Upper lobe of left lung (tissue), 6 donors: Measurements from ENCODE around the gene H6PD. TPM values are rescaled to one million over a fixed set of nuclear protein-coding genes. Genes with fewer than 3 reads are reported as not detected.
A peak's percentile ranks its signal among the peaks of the same experiment; 100 is the strongest.

Experiments used
- ATAC-seq, 2 donors: fragments of 200-7000 bp; cut with Tn5 transposase; one replicate each; pipeline ENCODE4 v1.9.1; 2022; ENCODE audit warnings: mild to moderate bottlenecking in 2 of 2, moderate library complexity in 2 of 2; ENCODE audit not compliant: low FRiP score in 2 of 2
- DNase-seq, 2 donors: peaks; one replicate each; pipeline ENCODE4 v3.0.0-alpha.2; 2019 to 2020
- H3K27ac ChIP-seq, 4 donors: fragments of 200-600 bp; sonication (generic); one replicate each; pipeline ENCODE4 v1.5.1; 2016 to 2019
- H3K27me3 ChIP-seq, 4 donors: fragments of 200-600 bp; sonication (generic); one replicate each; pipeline ENCODE4 v1.5.1; 2017 to 2019
- H3K36me3 ChIP-seq, 4 donors: fragments of 200-600 bp; sonication (generic); one replicate each; pipeline ENCODE4 v1.5.1; 2016 to 2019
- H3K4me1 ChIP-seq, 4 donors: fragments of 200-600 bp; sonication (generic); one replicate each; pipeline ENCODE4 v1.5.1; 2018 to 2019
- H3K4me3 ChIP-seq, 4 donors: fragments of 200-600 bp; sonication (generic); one replicate each; pipeline ENCODE4 v1.5.1; 2017 to 2019; ENCODE audit warnings: mild to moderate bottlenecking in 2 of 4, moderate library complexity in 1 of 4
- H3K9me3 ChIP-seq, 4 donors: fragments of 200-600 bp; sonication (generic); one replicate each; pipeline ENCODE4 v1.5.1; 2018 to 2019
- EP300 ChIP-seq, 4 donors: sonication (generic); formaldehyde crosslinking; IDR thresholded peaks; one replicate each; pipeline ENCODE4 v1.5.1; 2017; ENCODE audit warnings: antibody characterized with exemption in 4 of 4, control low read depth in 2 of 4
- POLR2A ChIP-seq, 4 donors: fragments of 450-650 bp; IDR thresholded peaks; one replicate each; pipeline ENCODE4 v1.5.1; 2016 to 2017; ENCODE audit warnings: antibody characterized with exemption in 4 of 4, mild to moderate bottlenecking in 2 of 4
- POLR2AphosphoS5 ChIP-seq, 2 donors: sonication (generic); formaldehyde crosslinking; IDR thresholded peaks; one replicate each; pipeline ENCODE4 v1.5.1; 2017; ENCODE audit warnings: antibody characterized with exemption in 2 of 2
- WGBS, 2 donors: methylation state at CpG; one replicate each; pipeline ENCODE4 v1.1.5; 2017 to 2018; 5-methylcytosine and 5-hydroxymethylcytosine counted together
- total RNA-seq, 6 donors: library from RNA; depleted of rRNA in 4 of 6; stranded (reverse); fragments of >200 nt in 4 of 6; gene quantifications; one replicate each; pipeline versions ENCODE4 v1.1.0 to v1.2.1, GENCODE V29; 2016 to 2021
- TF ChIP-seq, protein P1 (sequence below), 6 experiments: fragments of 450-650 bp in 4 of 6; fragments of 200-600 bp in 2 of 6; sonication (generic) in 2 of 6; IDR thresholded peaks; one replicate each; pipeline ENCODE4 v1.5.1; 2016 to 2019; ENCODE audit warnings: antibody characterized with exemption in 6 of 6
- donor health status: DM: no; HTN: no; CAD: no; lungs with moderate emphysema.
- donor health status: DM: no; HTN: yes; CAD: no; lungs with severe emphysema.

H6PD gene
- total RNA-seq, 6 donors from 2014 or later = 36.7 to 57.0 (median 44.5) TPM

DNA sequence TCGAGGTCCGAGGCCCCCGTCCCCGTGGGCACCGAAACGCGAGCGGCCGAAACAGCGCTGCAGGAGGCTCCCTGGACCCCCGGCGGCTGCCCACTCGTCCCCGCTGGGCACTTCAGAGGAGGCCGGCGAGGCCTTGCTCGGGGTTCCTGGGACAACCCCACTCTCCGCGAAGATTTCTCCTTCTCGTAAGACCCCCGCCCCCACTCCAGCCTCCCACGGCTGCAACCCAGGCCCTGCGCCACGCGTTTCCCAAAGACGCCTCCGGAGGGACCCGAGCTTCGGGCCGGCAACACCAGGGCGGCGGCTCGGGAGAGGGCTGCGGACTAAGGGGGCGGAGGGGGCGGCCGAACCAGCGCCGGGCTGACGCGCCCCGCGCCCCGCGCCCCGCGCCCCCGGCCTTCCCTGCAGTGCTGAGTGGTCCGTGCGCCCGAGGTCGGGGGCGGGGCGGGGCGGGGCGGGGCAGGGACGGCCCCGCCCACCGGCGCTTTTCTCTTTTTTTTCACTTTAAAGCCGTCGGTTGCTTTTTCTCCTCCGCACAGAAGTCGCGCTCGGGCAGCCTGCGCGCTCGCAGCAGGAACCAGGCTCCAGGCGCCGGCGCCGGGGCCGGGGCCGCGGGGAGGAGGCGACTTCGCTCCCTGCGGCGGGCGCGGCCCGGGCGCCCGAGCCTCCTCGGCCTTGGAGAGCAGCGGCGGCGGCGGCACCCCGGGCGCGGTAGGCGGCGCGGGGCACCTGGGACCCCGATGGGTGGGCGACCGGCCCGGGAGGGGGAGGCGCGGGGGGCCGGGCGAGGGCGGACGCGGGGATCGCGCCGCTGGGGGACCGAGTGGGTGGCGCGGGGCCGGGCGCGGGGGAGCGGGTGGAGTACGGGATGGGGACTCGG lies 58.0 kb downstream of the H6PD start, which contains the start of gene SPSB1:
TSS of gene SPSB1 (plus strand) at position 534 of the 880 bp plus-strand sequence. CDS start 62,998 bp downstream, outside the sequence.
- TF ChIP-seq EP300 (IDR thresholded peaks at IDR 0.05) (no peak), POLR2A (IDR thresholded peaks at IDR 0.05) (peak in 3 of 4 donors; percentile 72 to 86 (median 82)), POLR2AphosphoS5 (IDR thresholded peaks at IDR 0.05) (peak; percentile 36 to 75)
- TF ChIP-seq, protein P1, sequence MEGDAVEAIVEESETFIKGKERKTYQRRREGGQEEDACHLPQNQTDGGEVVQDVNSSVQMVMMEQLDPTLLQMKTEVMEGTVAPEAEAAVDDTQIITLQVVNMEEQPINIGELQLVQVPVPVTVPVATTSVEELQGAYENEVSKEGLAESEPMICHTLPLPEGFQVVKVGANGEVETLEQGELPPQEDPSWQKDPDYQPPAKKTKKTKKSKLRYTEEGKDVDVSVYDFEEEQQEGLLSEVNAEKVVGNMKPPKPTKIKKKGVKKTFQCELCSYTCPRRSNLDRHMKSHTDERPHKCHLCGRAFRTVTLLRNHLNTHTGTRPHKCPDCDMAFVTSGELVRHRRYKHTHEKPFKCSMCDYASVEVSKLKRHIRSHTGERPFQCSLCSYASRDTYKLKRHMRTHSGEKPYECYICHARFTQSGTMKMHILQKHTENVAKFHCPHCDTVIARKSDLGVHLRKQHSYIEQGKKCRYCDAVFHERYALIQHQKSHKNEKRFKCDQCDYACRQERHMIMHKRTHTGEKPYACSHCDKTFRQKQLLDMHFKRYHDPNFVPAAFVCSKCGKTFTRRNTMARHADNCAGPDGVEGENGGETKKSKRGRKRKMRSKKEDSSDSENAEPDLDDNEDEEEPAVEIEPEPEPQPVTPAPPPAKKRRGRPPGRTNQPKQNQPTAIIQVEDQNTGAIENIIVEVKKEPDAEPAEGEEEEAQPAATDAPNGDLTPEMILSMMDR (IDR thresholded peaks at IDR 0.05) = peak in 2 of 6 experiments; percentile 11 to 22
- no peaks in the 10 kb centered on the region for H3K27me3 ChIP-seq

DNA sequence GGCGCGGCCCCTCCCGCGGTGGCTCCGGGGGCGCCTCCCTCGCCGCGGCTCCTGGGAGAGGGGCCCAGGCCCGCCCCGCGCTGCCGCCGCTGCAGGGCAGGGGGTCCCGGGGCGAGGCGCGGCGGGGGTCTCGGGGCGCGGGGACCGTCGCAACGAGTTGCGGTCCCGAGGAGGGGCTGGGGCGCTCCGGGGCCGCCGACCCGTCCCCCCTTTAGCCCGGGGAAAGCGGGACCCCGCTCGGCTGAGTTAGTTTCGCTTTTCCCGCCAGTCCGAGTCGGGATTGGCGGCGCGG lies 58.6 kb downstream of the H6PD start:
- Histone ChIP-seq H3K27me3 (no peaks in the 10 kb centered on the region), H3K4me3 (peak overlapping the region; percentile 44 to 95 (median 90)), H3K36me3 (no peaks in the 10 kb centered on the region), H3K9me3 (peaks cover 7 to 8% (median 7%) of the 10 kb centered on the region in 4 donors), H3K4me1 (peaks cover 33 to 61% (median 44%) of the 10 kb centered on the region in 4 donors), H3K27ac (peak overlapping the region; percentile 89 to 96 (median 90))
- WGBS, 2 donors = 0% methylated on average over 1 to 6 of the region's 43 CpGs
- no peak for ATAC-seq
- no peak for DNase-seq
- TF ChIP-seq, protein P1 (IDR thresholded peaks at IDR 0.05) = no peak
- TF ChIP-seq POLR2AphosphoS5 (IDR thresholded peaks at IDR 0.05) = no peak

More for the DNA sequence above, 58.0 kb downstream of the H6PD start, which contains the start of gene SPSB1:
- Histone ChIP-seq H3K4me3 (peak within 1 kb of the TSS; percentile 55 to 95 (median 90)), H3K9me3 (peaks cover 7 to 13% (median 13%) of the 10 kb centered on the region in 4 donors), H3K27ac (peak within 1 kb of the TSS; percentile 89 to 96 (median 90)), H3K4me1 (peaks cover 33 to 61% (median 44%) of the 10 kb centered on the region in 4 donors), H3K36me3 (no peaks in the 10 kb centered on the region)
- peak; percentile 75 to 77 for ATAC-seq
- 0 to 6% methylated on average over 16 to 44 of the region's 119 CpGs for WGBS, 2 donors
- peak; percentile 73 to 94 for DNase-seq

DNA sequence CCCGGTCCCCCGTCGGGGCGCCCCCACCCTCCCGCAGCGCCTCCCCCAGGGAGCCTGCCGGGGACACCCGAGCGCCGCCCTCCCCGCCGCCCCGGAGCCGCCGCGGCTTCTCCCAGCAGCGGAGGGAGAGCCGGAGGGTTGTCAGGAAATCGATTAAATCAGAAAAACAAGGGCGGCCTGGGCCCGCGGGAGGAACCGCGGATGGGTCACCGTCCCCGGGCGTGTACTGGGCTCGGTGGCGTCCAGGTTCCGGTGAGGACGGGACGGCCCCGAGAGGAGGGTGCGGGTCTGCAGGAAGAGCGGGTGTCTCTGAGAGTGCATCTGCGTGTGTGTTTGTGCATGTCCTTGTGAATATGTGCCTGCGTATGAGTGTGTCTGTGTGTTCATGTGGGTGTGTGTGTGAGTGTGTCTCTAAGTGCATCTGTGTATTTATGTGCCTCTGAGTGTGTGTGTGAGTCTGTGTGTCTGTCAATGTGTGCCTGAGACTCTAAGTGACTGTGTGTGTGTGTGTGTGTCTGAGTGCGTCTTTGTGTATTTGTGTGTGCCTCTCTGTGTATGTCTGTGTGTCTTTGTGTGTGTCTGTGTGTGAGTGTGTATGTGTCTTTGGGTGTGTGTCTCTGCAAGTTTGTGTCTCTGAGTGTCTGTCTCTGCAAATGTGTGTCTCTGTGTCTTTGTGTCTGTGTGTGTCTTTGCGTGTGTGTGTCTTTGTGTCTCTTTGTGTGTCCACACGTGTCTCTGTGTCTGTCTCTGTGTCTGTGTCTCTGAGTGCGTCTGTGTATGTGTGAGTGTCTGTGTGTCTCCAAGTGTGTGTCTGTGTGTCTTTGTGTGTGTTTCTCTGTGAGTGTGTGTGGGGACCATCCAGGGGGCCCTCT lies 59.2 kb downstream of the H6PD start:
- Histone ChIP-seq H3K9me3 (peaks cover under 1 to 2% (median 2%) of the 10 kb centered on the region in 4 donors), H3K4me3 (peak overlapping the region; percentile 44 to 95 (median 90)), H3K4me1 (peaks cover 33 to 61% (median 44%) of the 10 kb centered on the region in 4 donors), H3K36me3 (no peaks in the 10 kb centered on the region), H3K27ac (peak overlapping the region; percentile 89 to 96 (median 90)), H3K27me3 (no peaks in the 10 kb centered on the region)
- DNase-seq (peak in 1 of 2 donors; percentile 91), ATAC-seq (no peak)
- TF ChIP-seq, protein P1 (IDR thresholded peaks at IDR 0.05) = no peak
- TF ChIP-seq POLR2AphosphoS5 (IDR thresholded peaks at IDR 0.05) = peak in 1 of 2 donors; percentile 14
- TF ChIP-seq EP300 (IDR thresholded peaks at IDR 0.05) = no peak
- TF ChIP-seq POLR2A (IDR thresholded peaks at IDR 0.05) = peak in 1 of 4 donors; percentile 30
- WGBS, 2 donors = 8 to 32% methylated on average over 6 to 26 of the region's 41 CpGs

DNA sequence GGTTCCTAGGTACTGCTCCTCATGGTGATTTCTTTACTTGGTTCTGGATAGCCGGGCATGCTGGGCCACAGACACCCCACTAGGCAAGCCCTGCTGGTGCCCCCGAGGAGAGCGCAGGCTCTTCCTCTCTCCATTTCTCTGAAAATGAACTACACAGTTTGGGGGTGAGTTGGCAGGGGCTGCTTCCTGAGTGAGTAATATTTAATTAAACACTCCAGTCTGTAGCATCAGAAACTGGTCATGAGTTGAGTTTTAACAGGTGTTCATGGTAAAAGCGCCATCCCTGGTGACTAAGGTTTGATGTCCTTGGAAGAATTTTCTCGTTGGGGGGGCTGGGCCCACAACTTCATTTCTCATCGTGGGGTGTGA lies 59.8 kb downstream of the H6PD start:
- Histone ChIP-seq H3K4me3 (peak overlapping the region; percentile 44 to 95 (median 90)), H3K27me3 (no peaks in the 10 kb centered on the region), H3K27ac (peak overlapping the region in 2 of 4 donors; percentile 10 to 96), H3K9me3 (no peaks in the 10 kb centered on the region), H3K36me3 (no peaks in the 10 kb centered on the region), H3K4me1 (peaks cover 32 to 58% (median 43%) of the 10 kb centered on the region in 4 donors)
- DNase-seq (peak in 1 of 2 donors; percentile 41), ATAC-seq (peak; percentile 2 to 40)
- 46% methylated on average over 6 of the region's 6 CpGs for WGBS, 2 donors
- TF ChIP-seq, protein P1 (IDR thresholded peaks at IDR 0.05) = peak in 1 of 6 experiments; percentile 8
- no peak for TF ChIP-seq EP300 (IDR thresholded peaks at IDR 0.05)
- TF ChIP-seq POLR2AphosphoS5 (IDR thresholded peaks at IDR 0.05) = peak in 1 of 2 donors; percentile 39
